HG03432 (cell line): Measurements from ENCODE around the gene AASS.

Experiments
- ATAC-seq: cut with Tn5 transposase; IDR thresholded peaks from one replicate; pipeline ENCODE4 v1.9.1; 2021; ENCODE audit warnings: mild to moderate bottlenecking, moderate library complexity; ENCODE audit not compliant: unreplicated experiment

AASS gene

GRCh38 chr7:122123746-122124145 lies 20.3 kb downstream of the AASS start:
- ATAC-seq, result no peak

GRCh38 chr7:122118757-122119156 lies 25.3 kb downstream of the AASS start:
- no peak for ATAC-seq

GRCh38 chr7:122103064-122103463 lies 41.0 kb downstream of the AASS start:
- no peak for ATAC-seq

GRCh38 chr7:122100021-122100420 lies 44.0 kb downstream of the AASS start:
- ATAC-seq, result no peak

- no peak for ATAC-seq
Observed at GRCh38 chr7:122095642-122096041, 48.4 kb downstream of the AASS start.

GRCh38 chr7:122094549-122094948 lies 49.5 kb downstream of the AASS start:
- no peak for ATAC-seq

- peak; percentile 96 for ATAC-seq
Observed at GRCh38 chr7:122092964-122093797, 50.9 kb downstream of the AASS start.

- ATAC-seq, result no peak
Observed at GRCh38 chr7:122082670-122083069, 61.4 kb downstream of the AASS start.

GRCh38 chr7:122082160-122082559 lies 61.9 kb downstream of the AASS start:
- ATAC-seq, result no peak

GRCh38 chr7:122073635-122074034 lies 70.4 kb downstream of the AASS start:
- no peak for ATAC-seq

- ATAC-seq, result no peak
Observed at GRCh38 chr7:122072924-122073599, 71.0 kb downstream of the AASS start.

- no peak for ATAC-seq
Observed at GRCh38 chr7:122072272-122072671, 71.8 kb downstream of the AASS start.

GRCh38 chr7:122070834-122071233 lies 73.2 kb downstream of the AASS start:
- no peak for ATAC-seq

- ATAC-seq, result no peak
Observed at GRCh38 chr7:122070062-122070461, 74.0 kb downstream of the AASS start.

GRCh38 chr7:122068999-122069398 lies 75.0 kb downstream of the AASS start:
- ATAC-seq, result no peak

GRCh38 chr7:122068046-122068445 lies 76.0 kb downstream of the AASS start:
- no peak for ATAC-seq

- ATAC-seq, result no peak
Observed at GRCh38 chr7:122067077-122067476, 77.0 kb downstream of the AASS start.

GRCh38 chr7:122064971-122065370 lies 79.1 kb downstream of the AASS start:
- no peak for ATAC-seq

GRCh38 chr7:122063146-122063545 lies 80.9 kb downstream of the AASS start:
- no peak for ATAC-seq

- no peak for ATAC-seq
Observed at GRCh38 chr7:122059542-122059941, 84.5 kb downstream of the AASS start.

GRCh38 chr7:122056977-122057376 lies 87.1 kb downstream of the AASS start:
- no peak for ATAC-seq

- no peak for ATAC-seq
Observed at GRCh38 chr7:122055073-122055472, 89.0 kb downstream of the AASS start.
